Ovary (tissue), 3 donors: ENCODE data around the gene ADCY5.

Experiments
- CTCF ChIP-seq, 3 donors: fragments of 450-650 bp in 2 of 3; fragments of 200-600 bp in 1 of 3; IDR thresholded peaks; one replicate each; pipeline versions ENCODE4 v1.5.1 to v1.8.0; 2016 to 2022; ENCODE audit warnings: antibody characterized with exemption in 3 of 3, mild to moderate bottlenecking in 1 of 3
- EP300 ChIP-seq: sonication (generic); formaldehyde crosslinking; IDR thresholded peaks from one replicate; pipeline ENCODE4 v1.6.1; 2017; ENCODE audit warnings: antibody characterized with exemption
- POLR2A ChIP-seq: fragments of 450-650 bp; IDR thresholded peaks from one replicate; pipeline ENCODE4 v1.6.1; 2017; ENCODE audit warnings: antibody characterized with exemption, mild to moderate bottlenecking, moderate library complexity
- donor health status: DM: no; HTN: no; CAD: no.

DNA sequence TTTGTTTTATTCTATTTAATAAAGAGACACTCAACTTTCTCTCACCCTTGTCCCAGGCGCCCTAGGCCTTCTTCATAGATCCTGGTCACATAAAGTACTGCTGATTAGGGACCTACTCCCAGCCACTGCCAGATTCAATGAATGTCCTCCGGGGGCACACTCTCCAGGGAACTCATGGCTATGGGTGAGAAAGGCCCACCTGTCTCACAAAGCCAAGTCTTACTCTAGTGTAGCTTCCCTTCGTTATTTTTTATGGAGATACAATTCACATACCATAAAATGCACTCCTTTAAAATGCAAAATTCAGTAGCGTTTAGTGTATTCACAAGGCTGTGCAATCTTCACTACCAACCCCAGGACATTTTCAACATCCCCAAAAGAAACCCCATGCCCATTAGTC, 87.8 kb downstream of the ADCY5 start:
- TF ChIP-seq CTCF (IDR thresholded peaks at IDR 0.05) (no peak), POLR2A (no peak), EP300 (no peak)
